ENCODE results near the gene MRGPRX2.

The MRGPRX2 gene

GRCh38 chr11:19091366-19091765 lies 30.8 kb upstream of the MRGPRX2 start:
- Histone ChIP-seq H3K4me1 (ENCODE audit: control insufficient read depth, insufficient read depth, low read length) (no peaks in the 10 kb centered on the region), H3K9me3 (ENCODE audit: control insufficient read depth, insufficient read depth, low read length) (no peaks in the 10 kb centered on the region), H3K4me3 (ENCODE audit: low read depth, low read length) (no peak overlapping the region), H3K27me3 (ENCODE audit: control insufficient read depth, insufficient read depth, low read length) (no peaks in the 10 kb centered on the region), H3K36me3 (ENCODE audit: control insufficient read depth, insufficient read depth, low read length) (no peaks in the 10 kb centered on the region), H3K9ac (ENCODE audit: low read depth, low read length) (no peak overlapping the region)

DNA sequence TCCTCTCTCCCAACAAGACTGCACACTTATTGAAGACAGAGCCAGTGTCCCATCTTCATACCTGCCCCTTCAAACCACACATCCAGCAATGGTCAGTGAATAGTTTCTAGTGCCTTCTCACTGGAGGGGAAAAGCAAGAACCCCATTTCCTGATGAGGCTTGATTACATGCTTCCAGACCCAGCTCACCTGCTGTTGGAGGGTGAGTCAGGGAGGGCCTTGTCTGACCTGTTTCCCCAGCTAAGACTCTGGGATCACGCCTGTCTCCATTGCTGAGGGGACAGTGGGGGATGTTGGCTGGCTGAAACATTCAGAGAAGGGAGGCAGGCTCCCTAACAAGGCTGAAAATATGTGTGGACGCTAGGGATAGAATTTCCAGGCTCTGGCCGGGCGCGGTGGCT lies 28.9 kb upstream of the MRGPRX2 start:
- Histone ChIP-seq H3K4me1 (ENCODE audit: control insufficient read depth, insufficient read depth, low read length) (no peaks in the 10 kb centered on the region), H3K27me3 (ENCODE audit: control insufficient read depth, insufficient read depth, low read length) (no peaks in the 10 kb centered on the region), H3K9ac (ENCODE audit: low read depth, low read length) (no peak overlapping the region), H3K36me3 (ENCODE audit: control insufficient read depth, insufficient read depth, low read length) (no peaks in the 10 kb centered on the region), H3K9me3 (ENCODE audit: control insufficient read depth, insufficient read depth, low read length) (no peaks in the 10 kb centered on the region), H3K4me3 (ENCODE audit: low read depth, low read length) (no peak overlapping the region)

DNA sequence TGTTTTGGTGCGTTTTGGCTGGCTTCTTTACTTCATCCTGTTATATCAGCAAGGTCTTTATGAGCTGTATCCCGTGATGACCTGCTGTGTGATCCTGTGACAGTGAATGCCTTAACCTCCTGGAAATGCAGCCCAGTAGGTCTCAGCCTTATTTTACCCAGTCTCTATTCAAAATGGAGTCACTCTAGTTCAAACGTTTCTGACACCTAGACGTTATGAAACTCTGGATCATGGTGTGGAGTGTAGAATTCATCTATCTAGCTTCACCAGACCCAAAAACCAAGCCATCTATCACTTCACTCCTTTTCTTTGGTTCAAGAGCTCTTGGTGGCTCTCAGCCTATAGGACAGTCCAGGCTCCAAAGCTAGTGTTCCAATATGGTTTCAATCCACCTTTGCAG lies 28.3 kb upstream of the MRGPRX2 start:
- Histone ChIP-seq H3K9ac (ENCODE audit: low read depth, low read length) (no peak overlapping the region), H3K9me3 (ENCODE audit: control insufficient read depth, insufficient read depth, low read length) (no peaks in the 10 kb centered on the region), H3K4me3 (ENCODE audit: low read depth, low read length) (no peak overlapping the region), H3K4me1 (ENCODE audit: control insufficient read depth, insufficient read depth, low read length) (no peaks in the 10 kb centered on the region), H3K36me3 (ENCODE audit: control insufficient read depth, insufficient read depth, low read length) (no peaks in the 10 kb centered on the region), H3K27me3 (ENCODE audit: control insufficient read depth, insufficient read depth, low read length) (no peaks in the 10 kb centered on the region)

GRCh38 chr11:19087658-19088057 lies 27.1 kb upstream of the MRGPRX2 start:
- Histone ChIP-seq H3K9ac (ENCODE audit: low read depth, low read length) (no peak overlapping the region), H3K36me3 (ENCODE audit: control insufficient read depth, insufficient read depth, low read length) (no peaks in the 10 kb centered on the region), H3K9me3 (ENCODE audit: control insufficient read depth, insufficient read depth, low read length) (no peaks in the 10 kb centered on the region), H3K4me3 (ENCODE audit: low read depth, low read length) (no peak overlapping the region), H3K27me3 (ENCODE audit: control insufficient read depth, insufficient read depth, low read length) (no peaks in the 10 kb centered on the region), H3K4me1 (ENCODE audit: control insufficient read depth, insufficient read depth, low read length) (no peaks in the 10 kb centered on the region)

GRCh38 chr11:19084661-19085315 lies 24.3 kb upstream of the MRGPRX2 start:
- no peaks in the 10 kb centered on the region for H3K36me3 ChIP-seq (ENCODE audit: control insufficient read depth, insufficient read depth, low read length)
- no peak overlapping the region for H3K9ac ChIP-seq (ENCODE audit: low read depth, low read length)
- H3K27me3 ChIP-seq (ENCODE audit: control insufficient read depth, insufficient read depth, low read length), result no peaks in the 10 kb centered on the region
- no peak overlapping the region for H3K4me3 ChIP-seq (ENCODE audit: low read depth, low read length)
- no peaks in the 10 kb centered on the region for H3K4me1 ChIP-seq (ENCODE audit: control insufficient read depth, insufficient read depth, low read length)
- H3K9me3 ChIP-seq (ENCODE audit: control insufficient read depth, insufficient read depth, low read length), result no peaks in the 10 kb centered on the region

DNA sequence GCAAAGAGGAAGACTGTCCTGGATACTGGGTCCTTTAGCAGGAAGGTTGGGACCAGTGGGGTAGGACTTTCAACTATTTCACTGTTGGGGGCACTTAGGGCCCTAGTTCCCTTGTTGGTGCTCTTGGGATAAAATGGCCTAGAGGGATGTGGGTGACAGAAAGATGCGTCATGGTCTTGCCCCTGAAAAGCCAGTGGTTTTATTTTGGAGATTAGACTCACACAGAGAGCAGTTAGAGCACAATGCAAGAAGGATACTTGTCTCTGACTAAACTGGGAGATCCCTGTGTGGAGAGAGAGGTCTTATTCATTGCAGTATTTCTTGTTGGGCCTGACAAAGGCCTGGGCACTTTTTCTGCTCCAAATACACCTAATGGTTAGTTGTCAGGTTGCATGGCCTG lies 22.6 kb upstream of the MRGPRX2 start:
- no peaks in the 10 kb centered on the region for H3K4me1 ChIP-seq (ENCODE audit: control insufficient read depth, insufficient read depth, low read length)
- H3K27me3 ChIP-seq (ENCODE audit: control insufficient read depth, insufficient read depth, low read length), result no peaks in the 10 kb centered on the region
- no peak overlapping the region for H3K9ac ChIP-seq (ENCODE audit: low read depth, low read length)
- H3K9me3 ChIP-seq (ENCODE audit: control insufficient read depth, insufficient read depth, low read length), result no peaks in the 10 kb centered on the region
- no peaks in the 10 kb centered on the region for H3K36me3 ChIP-seq (ENCODE audit: control insufficient read depth, insufficient read depth, low read length)
- no peak overlapping the region for H3K4me3 ChIP-seq (ENCODE audit: low read depth, low read length)

DNA sequence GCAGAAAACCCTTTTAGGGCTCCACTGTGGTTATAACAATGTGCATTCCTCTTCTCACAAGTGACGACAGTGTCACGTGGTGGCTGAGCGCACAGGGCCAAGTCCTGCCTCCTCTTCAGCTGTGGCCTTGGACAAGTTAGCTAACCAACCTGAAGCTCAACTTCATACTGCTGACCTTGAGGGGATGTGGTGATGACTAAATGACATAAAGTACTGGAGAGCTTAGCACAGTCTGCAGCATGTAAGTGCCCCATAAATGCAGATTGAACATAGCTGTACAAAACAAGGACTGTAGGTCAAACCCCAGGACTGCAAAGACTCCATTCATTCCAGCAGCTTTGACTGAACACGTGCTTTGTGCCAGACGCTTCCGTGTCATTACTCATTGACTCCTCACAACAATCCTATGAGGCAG lies 20.1 kb upstream of the MRGPRX2 start:
- H3K4me1 ChIP-seq (ENCODE audit: control insufficient read depth, insufficient read depth, low read length), result no peaks in the 10 kb centered on the region
- no peaks in the 10 kb centered on the region for H3K27me3 ChIP-seq (ENCODE audit: control insufficient read depth, insufficient read depth, low read length)
- H3K36me3 ChIP-seq (ENCODE audit: control insufficient read depth, insufficient read depth, low read length), result no peaks in the 10 kb centered on the region
- H3K4me3 ChIP-seq (ENCODE audit: low read depth, low read length), result no peak overlapping the region
- H3K9me3 ChIP-seq (ENCODE audit: control insufficient read depth, insufficient read depth, low read length), result no peaks in the 10 kb centered on the region
- H3K9ac ChIP-seq (ENCODE audit: low read depth, low read length), result no peak overlapping the region

- Histone ChIP-seq H3K27me3 (ENCODE audit: control insufficient read depth, insufficient read depth, low read length) (no peaks in the 10 kb centered on the region), H3K4me1 (ENCODE audit: control insufficient read depth, insufficient read depth, low read length) (no peaks in the 10 kb centered on the region), H3K36me3 (ENCODE audit: control insufficient read depth, insufficient read depth, low read length) (no peaks in the 10 kb centered on the region), H3K4me3 (ENCODE audit: low read depth, low read length) (no peak overlapping the region), H3K9ac (ENCODE audit: low read depth, low read length) (no peak overlapping the region), H3K9me3 (ENCODE audit: control insufficient read depth, insufficient read depth, low read length) (no peaks in the 10 kb centered on the region)
Measured at GRCh38 chr11:19079643-19080440, 19.3 kb upstream of the MRGPRX2 start.

DNA sequence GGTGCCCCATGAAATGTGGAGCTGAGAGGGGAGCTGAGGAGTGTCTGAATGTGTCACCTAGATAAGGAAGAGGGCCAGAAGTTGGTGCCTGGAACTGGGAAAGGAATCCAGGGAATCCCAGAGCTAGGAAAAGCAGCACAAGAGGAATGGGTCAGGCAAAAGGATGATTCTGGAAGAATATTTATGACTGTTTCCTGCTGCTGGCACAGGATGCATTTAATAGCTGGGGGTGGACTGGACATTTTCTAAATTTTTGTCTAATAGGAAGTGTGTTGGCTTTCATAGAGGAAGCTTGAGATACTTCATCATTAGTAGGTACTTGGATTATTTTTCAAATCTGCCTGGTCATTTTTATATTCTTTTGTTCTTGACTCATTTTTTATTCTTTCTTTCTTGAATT lies 17.4 kb upstream of the MRGPRX2 start:
- H3K4me1 ChIP-seq (ENCODE audit: control insufficient read depth, insufficient read depth, low read length), result peaks cover 7% of the 10 kb centered on the region
- no peaks in the 10 kb centered on the region for H3K27me3 ChIP-seq (ENCODE audit: control insufficient read depth, insufficient read depth, low read length)
- no peaks in the 10 kb centered on the region for H3K36me3 ChIP-seq (ENCODE audit: control insufficient read depth, insufficient read depth, low read length)

GRCh38 chr11:19076744-19077589 lies 16.4 kb upstream of the MRGPRX2 start:
- Histone ChIP-seq H3K9me3 (ENCODE audit: control insufficient read depth, insufficient read depth, low read length) (no peaks in the 10 kb centered on the region), H3K4me3 (ENCODE audit: low read depth, low read length) (no peak overlapping the region), H3K9ac (ENCODE audit: low read depth, low read length) (no peak overlapping the region), H3K36me3 (ENCODE audit: control insufficient read depth, insufficient read depth, low read length) (no peaks in the 10 kb centered on the region), H3K27me3 (ENCODE audit: control insufficient read depth, insufficient read depth, low read length) (no peaks in the 10 kb centered on the region), H3K4me1 (ENCODE audit: control insufficient read depth, insufficient read depth, low read length) (peaks cover 7% of the 10 kb centered on the region)

More for the DNA sequence above, 17.4 kb upstream of the MRGPRX2 start:
- H3K9me3 ChIP-seq (ENCODE audit: control insufficient read depth, insufficient read depth, low read length), result no peaks in the 10 kb centered on the region
- no peak overlapping the region for H3K4me3 ChIP-seq (ENCODE audit: low read depth, low read length)
- H3K9ac ChIP-seq (ENCODE audit: low read depth, low read length), result no peak overlapping the region

- H3K4me3 ChIP-seq (ENCODE audit: low read depth, low read length), result no peak overlapping the region
- H3K27me3 ChIP-seq (ENCODE audit: control insufficient read depth, insufficient read depth, low read length), result no peaks in the 10 kb centered on the region
- no peak overlapping the region for H3K9ac ChIP-seq (ENCODE audit: low read depth, low read length)
- H3K9me3 ChIP-seq (ENCODE audit: control insufficient read depth, insufficient read depth, low read length), result no peaks in the 10 kb centered on the region
- H3K36me3 ChIP-seq (ENCODE audit: control insufficient read depth, insufficient read depth, low read length), result no peaks in the 10 kb centered on the region
- H3K4me1 ChIP-seq (ENCODE audit: control insufficient read depth, insufficient read depth, low read length), result peaks cover 7% of the 10 kb centered on the region
Measured at GRCh38 chr11:19075636-19076035, 15.1 kb upstream of the MRGPRX2 start.

All from iPS-15b (cell line).